Measurements from ENCODE around the gene CALML3. TPM values are rescaled to one million over a fixed set of nuclear protein-coding genes. Genes with fewer than 3 reads are reported as not detected.

The CALML3 gene
- total RNA-seq, 4 donors from 2014 or later, result 0.24 TPM; not detected in 3

DNA sequence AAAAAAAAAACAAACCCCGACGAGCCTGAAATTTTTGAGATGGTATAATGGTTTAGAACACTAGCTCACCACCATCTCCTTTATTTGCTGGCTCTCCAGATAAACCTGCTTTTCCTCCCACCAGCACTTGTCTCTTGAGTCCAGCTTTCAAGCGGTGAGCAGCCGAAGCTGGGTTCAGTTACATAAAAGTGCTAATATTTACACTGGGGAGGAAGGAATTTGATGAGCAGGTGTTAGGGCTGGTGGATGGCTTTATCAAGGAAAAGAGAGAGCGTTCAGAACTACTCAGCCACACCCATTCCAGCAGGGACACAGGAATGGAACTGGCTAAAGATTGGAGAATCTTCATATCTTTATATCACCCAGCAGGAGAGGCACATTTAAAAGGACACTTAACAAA, 6.6 kb upstream of the CALML3 start:
- 47 to 59% methylated on average over 5 of the region's 5 CpGs for WGBS, 2 donors
- TF ChIP-seq CTCF (IDR thresholded peaks at IDR 0.05) (no peak), POLR2A (IDR thresholded peaks at IDR 0.05) (no peak)
- no peaks in the 10 kb centered on the region for H3K36me3 ChIP-seq
- intact Hi-C loops (cut with DNase I), result no loop called here
- H3K4me3 ChIP-seq (replicated peaks in 1 of 3), result no peak overlapping the region
- no peak overlapping the region for H3K27ac ChIP-seq
- no peaks in the 10 kb centered on the region for H3K27me3 ChIP-seq
- H3K9me3 ChIP-seq, result no peaks in the 10 kb centered on the region
- H3K4me1 ChIP-seq, result no peaks in the 10 kb centered on the region
- no peak for DNase-seq

DNA sequence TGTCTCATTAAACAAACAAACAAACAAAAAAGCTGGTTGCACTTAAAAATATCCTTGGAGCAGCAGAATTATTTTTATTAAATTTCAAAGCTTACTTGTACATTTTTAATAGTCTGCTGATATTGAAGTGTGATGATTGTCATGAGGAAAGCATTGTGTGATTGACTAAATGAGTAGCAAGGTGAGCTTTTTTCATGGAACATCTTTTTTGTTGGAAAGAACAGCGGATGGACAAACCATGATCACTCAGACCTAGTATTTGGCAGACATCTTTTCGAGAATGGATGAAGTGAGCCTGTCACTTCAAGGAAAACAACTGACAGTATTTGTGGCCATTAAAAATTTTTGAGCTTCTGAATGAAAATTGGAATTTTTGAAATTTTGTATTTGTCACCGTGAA, 5.7 kb upstream of the CALML3 start:
- Histone ChIP-seq H3K27ac (no peak overlapping the region), H3K4me1 (no peaks in the 10 kb centered on the region), H3K36me3 (no peaks in the 10 kb centered on the region), H3K4me3 (replicated peaks in 1 of 3) (no peak overlapping the region), H3K9me3 (no peaks in the 10 kb centered on the region), H3K27me3 (no peaks in the 10 kb centered on the region)
- 93 to 94% methylated on average over 3 of the region's 3 CpGs for WGBS, 2 donors
- TF ChIP-seq POLR2A (IDR thresholded peaks at IDR 0.05) (no peak), CTCF (IDR thresholded peaks at IDR 0.05) (no peak)
- no peak for DNase-seq
- intact Hi-C loops (cut with DNase I), result no loop called here

GRCh38 chr10:5522913-5523560, 1.7 kb upstream of the CALML3 start:
- 81 to 85% methylated on average over 7 of the region's 7 CpGs for WGBS, 2 donors

GRCh38 chr10:5523796-5524574, 776 bp upstream of the CALML3 start:
- 87 to 94% methylated on average over 10 to 11 of the region's 11 CpGs for WGBS, 2 donors
- Histone ChIP-seq H3K36me3 (no peaks in the 10 kb centered on the region), H3K9me3 (no peaks in the 10 kb centered on the region), H3K4me1 (no peaks in the 10 kb centered on the region), H3K27ac (no peak overlapping the region), H3K4me3 (replicated peaks in 1 of 3) (no peak overlapping the region), H3K27me3 (no peaks in the 10 kb centered on the region)
- TF ChIP-seq CTCF (IDR thresholded peaks at IDR 0.05) (no peak), POLR2A (IDR thresholded peaks at IDR 0.05) (no peak)
- peak in 1 of 2 donors; percentile 0 for DNase-seq
- intact Hi-C loops (cut with DNase I), result no loop called here

More at GRCh38 chr10:5522913-5523560, 1.7 kb upstream of the CALML3 start:
- DNase-seq, result peak in 1 of 2 donors; percentile 0
- no peaks in the 10 kb centered on the region for H3K36me3 ChIP-seq
- H3K27ac ChIP-seq, result no peak overlapping the region
- H3K27me3 ChIP-seq, result no peaks in the 10 kb centered on the region
- H3K9me3 ChIP-seq, result no peaks in the 10 kb centered on the region
- no peak overlapping the region for H3K4me3 ChIP-seq (replicated peaks in 1 of 3)
- no peaks in the 10 kb centered on the region for H3K4me1 ChIP-seq
- intact Hi-C loops (cut with DNase I), result no loop called here
- TF ChIP-seq CTCF (IDR thresholded peaks at IDR 0.05), result no peak
